ENCODE measurements around the gene TXNDC2.

GRCh38 chr18:9870431-9871008 is 15.3 kb upstream of the TXNDC2 start:
- TF ChIP-seq EZH2 (IDR thresholded peaks at IDR 0.05; ENCODE audit: insufficient read depth, poor library complexity, severe bottlenecking) (no peak), EZH2phosphoT487 (IDR thresholded peaks at IDR 0.05; ENCODE audit: insufficient read depth, low read depth) (no peak)
